Measurements from ENCODE around the gene PCDHGA7. TPM values are rescaled to one million over a fixed set of nuclear protein-coding genes. Genes with fewer than 3 reads are reported as not detected.

The PCDHGA7 gene
- total and polyA plus RNA-seq, 2 donors (not counting 3 experiments of a cell fraction or from before 2014, with no cell fraction given): 0.84 to 1.8 TPM

DNA sequence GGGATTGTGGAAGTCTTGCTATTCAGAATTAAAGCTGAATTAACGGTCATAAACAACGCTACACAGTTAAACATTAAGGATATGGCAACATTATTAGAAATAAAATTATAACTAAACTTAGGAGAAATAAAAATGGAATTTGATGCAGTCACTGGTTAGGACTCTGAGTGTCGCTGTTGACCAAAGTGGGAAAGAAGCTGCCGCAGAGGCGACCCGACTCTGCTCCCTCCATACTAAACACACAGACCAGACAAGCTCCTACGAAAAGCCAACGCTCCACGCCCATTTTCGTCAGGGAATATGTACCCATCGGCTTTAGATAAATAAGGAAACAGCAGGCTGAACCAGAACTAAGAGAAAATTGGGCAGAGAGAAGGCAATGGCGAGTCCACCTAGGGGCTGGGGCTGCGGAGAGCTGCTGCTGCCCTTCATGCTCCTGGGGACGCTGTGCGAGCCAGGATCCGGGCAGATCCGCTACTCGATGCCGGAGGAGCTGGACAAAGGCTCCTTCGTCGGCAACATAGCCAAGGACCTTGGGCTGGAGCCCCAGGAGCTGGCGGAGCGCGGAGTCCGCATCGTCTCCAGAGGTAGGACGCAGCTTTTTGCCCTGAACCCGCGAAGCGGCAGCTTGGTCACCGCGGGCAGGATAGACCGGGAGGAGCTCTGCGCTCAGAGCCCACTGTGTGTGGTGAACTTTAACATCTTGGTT, 18.4 kb upstream of the PCDHGA7 start, which contains the start of gene PCDHGA5:
Gene PCDHGA5 (plus strand): TSS at position 211 of the 709 bp plus-strand sequence. CDS start 169 bp downstream, at position 380.
- no peaks in the 10 kb centered on the region for H3K4me1 ChIP-seq (ENCODE audit: control insufficient read depth, extremely low read depth, insufficient read depth, low read length)
- H2AFZ ChIP-seq (ENCODE audit: low read depth, low read length): no peak within 1 kb of the TSS
- intact Hi-C loops (cut with micrococcal nuclease) (no loop called here), dilution Hi-C loops (cut with MboI; ENCODE audit: extremely low pct_ligation_motif_present, low sequenced_read_pairs) (no loop called here)
- peaks cover 51 to 81% of the 10 kb centered on the region in 2 experiments for H3K27me3 ChIP-seq (ENCODE audit: control insufficient read depth in 2 of 2, insufficient read depth in 2 of 2, low read length in 2 of 2)
- no peaks in the 10 kb centered on the region for H3K79me2 ChIP-seq (ENCODE audit: control insufficient read depth, insufficient read depth, low read length)
- no peaks in the 10 kb centered on the region for H4K20me1 ChIP-seq (replicated peaks; ENCODE audit: control insufficient read depth, extremely low read depth, insufficient read depth, low read length)
- TF ChIP-seq POLR2A (IDR thresholded peaks at IDR 0.05; ENCODE audit: low read depth, low read length): no peak
- TF ChIP-seq FOS (IDR thresholded peaks at IDR 0.05; ENCODE audit: borderline replicate concordance, insufficient read depth, low read length): no peak
- no peaks in the 10 kb centered on the region for H3K36me3 ChIP-seq (ENCODE audit: control insufficient read depth in 2 of 2, extremely low read depth in 1 of 2, insufficient read depth in 2 of 2, low read length in 2 of 2)
- no peaks in the 10 kb centered on the region for H3K9me1 ChIP-seq (replicated peaks; ENCODE audit: control insufficient read depth, extremely low read depth, insufficient read depth, low read length)
- no peak within 1 kb of the TSS for H3K9ac ChIP-seq (replicated peaks; ENCODE audit: extremely low read depth, insufficient read depth, low read length)
- ChIA-PET CTCF (interaction anchor here (0.7 to 1.7 kb wide), 13 partner anchors 9 to 200 kb away, joined by 3 to 9 read pairs (median 4); partner anchors contain the start of genes PCDHGA1, PCDHGA10, PCDHGA11 and PCDHGA2), POLR2A (no interaction called here)
- FAIRE-seq (no peak), DNase-seq (ENCODE audit: low read depth, low spot score) (no peak)
- no peak within 1 kb of the TSS for H3K27ac ChIP-seq (ENCODE audit: insufficient read depth, low read depth, low read length)
- H3K9me3 ChIP-seq (replicated peaks; ENCODE audit: control insufficient read depth, insufficient read depth, low read length): peaks cover 2% of the 10 kb centered on the region
- H3K4me3 ChIP-seq (replicated peaks in 1 of 3; ENCODE audit: insufficient read depth in 1 of 3, low read depth in 1 of 3, low read length in 3 of 3): no peak within 1 kb of the TSS
- BruUV-seq (replicated peaks): no TSS peak
- H3K4me2 ChIP-seq (ENCODE audit: insufficient read depth, low read length): no peak within 1 kb of the TSS

DNA sequence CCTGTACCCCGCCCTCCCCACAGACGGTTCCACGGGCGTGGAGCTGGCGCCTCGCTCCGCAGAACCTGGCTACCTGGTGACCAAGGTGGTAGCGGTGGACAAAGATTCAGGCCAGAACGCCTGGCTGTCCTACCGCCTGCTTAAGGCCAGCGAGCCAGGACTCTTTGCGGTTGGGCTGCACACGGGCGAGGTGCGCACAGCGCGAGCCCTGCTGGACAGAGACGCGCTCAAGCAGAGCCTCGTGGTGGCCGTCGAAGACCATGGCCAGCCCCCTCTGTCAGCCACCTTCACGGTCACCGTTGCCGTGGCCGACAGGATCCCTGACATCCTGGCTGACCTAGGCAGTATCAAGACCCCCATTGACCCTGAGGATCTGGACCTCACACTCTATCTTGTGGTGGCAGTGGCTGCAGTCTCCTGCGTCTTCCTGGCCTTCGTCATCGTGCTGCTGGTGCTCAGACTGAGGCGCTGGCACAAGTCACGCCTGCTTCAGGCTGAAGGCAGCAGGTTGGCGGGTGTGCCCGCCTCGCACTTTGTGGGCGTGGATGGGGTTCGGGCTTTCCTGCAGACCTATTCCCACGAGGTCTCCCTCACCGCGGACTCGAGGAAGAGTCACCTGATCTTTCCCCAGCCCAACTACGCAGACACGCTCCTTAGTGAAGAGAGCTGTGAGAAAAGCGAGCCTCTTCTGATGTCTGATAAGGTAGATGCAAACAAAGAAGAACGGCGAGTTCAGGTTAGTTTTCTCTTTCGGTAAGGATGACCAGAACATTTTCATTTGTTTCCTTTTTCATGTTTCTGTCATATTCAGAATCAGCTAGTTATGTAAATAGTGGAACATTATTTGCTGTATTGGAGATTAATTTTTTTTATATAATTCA, 16.3 kb upstream of the PCDHGA7 start:
- no peak overlapping the region for H3K27ac ChIP-seq (ENCODE audit: insufficient read depth, low read depth, low read length)
- no peaks in the 10 kb centered on the region for H3K9me1 ChIP-seq (replicated peaks; ENCODE audit: control insufficient read depth, extremely low read depth, insufficient read depth, low read length)
- ChIA-PET POLR2A (no interaction called here), CTCF (interaction anchor here (0.8 to 1.3 kb wide), 2 partner anchors 22 to 36 kb away, joined by 3 read pairs; partner anchors contain the start of genes PCDHGA1 and PCDHGA3)
- intact Hi-C loops (cut with micrococcal nuclease): no loop called here
- no peaks in the 10 kb centered on the region for H3K4me1 ChIP-seq (ENCODE audit: control insufficient read depth, extremely low read depth, insufficient read depth, low read length)
- peaks cover 2% of the 10 kb centered on the region for H3K9me3 ChIP-seq (replicated peaks; ENCODE audit: control insufficient read depth, insufficient read depth, low read length)
- H2AFZ ChIP-seq (ENCODE audit: low read depth, low read length): no peak overlapping the region
- dilution Hi-C loops (cut with MboI; ENCODE audit: extremely low pct_ligation_motif_present, low sequenced_read_pairs): no loop called here
- H3K36me3 ChIP-seq (ENCODE audit: control insufficient read depth in 2 of 2, extremely low read depth in 1 of 2, insufficient read depth in 2 of 2, low read length in 2 of 2): no peaks in the 10 kb centered on the region
- no TSS peak for BruUV-seq (replicated peaks)
- no peaks in the 10 kb centered on the region for H4K20me1 ChIP-seq (replicated peaks; ENCODE audit: control insufficient read depth, extremely low read depth, insufficient read depth, low read length)
- no peak overlapping the region for H3K4me2 ChIP-seq (ENCODE audit: insufficient read depth, low read length)
- TF ChIP-seq GATA2 (IDR thresholded peaks at IDR 0.05; ENCODE audit: insufficient read depth, insufficient read length, low read depth, low read length) (no peak), EZH2 (IDR thresholded peaks at IDR 0.05; ENCODE audit: borderline replicate concordance, low read depth, low read length, severe bottlenecking) (peak; percentile 39)
- no peak overlapping the region for H3K4me3 ChIP-seq (replicated peaks in 1 of 3; ENCODE audit: insufficient read depth in 1 of 3, low read depth in 1 of 3, low read length in 3 of 3)
- DNase-seq (ENCODE audit: low read depth, low spot score): no peak
- no peak overlapping the region for H3K9ac ChIP-seq (replicated peaks; ENCODE audit: extremely low read depth, insufficient read depth, low read length)
- no peak for FAIRE-seq
- H3K79me2 ChIP-seq (ENCODE audit: control insufficient read depth, insufficient read depth, low read length): no peaks in the 10 kb centered on the region
- H3K27me3 ChIP-seq (ENCODE audit: control insufficient read depth in 2 of 2, insufficient read depth in 2 of 2, low read length in 2 of 2): peaks cover 52 to 90% of the 10 kb centered on the region in 2 experiments
